LNCaP clone FGC (cell line): ENCODE measurements around the gene MAP3K1.
"Not testable (repeated sequence)": the region's sequence is repeated elsewhere in the genome, so short reads cannot be mapped to it uniquely, and the experiment has no call there.

Experiments used
- DNase-seq: peaks from one replicate; pipeline ENCODE4 v3.0.0-alpha.2; 2011; ENCODE audit warnings: low read depth
- H3K4me3 ChIP-seq: 2 replicates; pipeline ENCODE4 v1.5.1; 2011; ENCODE audit warnings: mild to moderate bottlenecking, low read depth, low read length, control low read depth
- TF ChIP-seq, protein P1 (sequence below): IDR thresholded peaks from 2 replicates; pipeline ENCODE4 v1.5.1; 2012; ENCODE audit warnings: mild to moderate bottlenecking; ENCODE audit not compliant: control insufficient read depth, insufficient read depth; ENCODE audit errors: extremely low read depth

The MAP3K1 gene

GRCh38 chr5:56815658-56816545 lies 553 bp downstream of the MAP3K1 start:
- no peak for DNase-seq
- TF ChIP-seq, protein P1, sequence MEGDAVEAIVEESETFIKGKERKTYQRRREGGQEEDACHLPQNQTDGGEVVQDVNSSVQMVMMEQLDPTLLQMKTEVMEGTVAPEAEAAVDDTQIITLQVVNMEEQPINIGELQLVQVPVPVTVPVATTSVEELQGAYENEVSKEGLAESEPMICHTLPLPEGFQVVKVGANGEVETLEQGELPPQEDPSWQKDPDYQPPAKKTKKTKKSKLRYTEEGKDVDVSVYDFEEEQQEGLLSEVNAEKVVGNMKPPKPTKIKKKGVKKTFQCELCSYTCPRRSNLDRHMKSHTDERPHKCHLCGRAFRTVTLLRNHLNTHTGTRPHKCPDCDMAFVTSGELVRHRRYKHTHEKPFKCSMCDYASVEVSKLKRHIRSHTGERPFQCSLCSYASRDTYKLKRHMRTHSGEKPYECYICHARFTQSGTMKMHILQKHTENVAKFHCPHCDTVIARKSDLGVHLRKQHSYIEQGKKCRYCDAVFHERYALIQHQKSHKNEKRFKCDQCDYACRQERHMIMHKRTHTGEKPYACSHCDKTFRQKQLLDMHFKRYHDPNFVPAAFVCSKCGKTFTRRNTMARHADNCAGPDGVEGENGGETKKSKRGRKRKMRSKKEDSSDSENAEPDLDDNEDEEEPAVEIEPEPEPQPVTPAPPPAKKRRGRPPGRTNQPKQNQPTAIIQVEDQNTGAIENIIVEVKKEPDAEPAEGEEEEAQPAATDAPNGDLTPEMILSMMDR = no peak
- H3K4me3 ChIP-seq = peak overlapping the region; percentile 83

GRCh38 chr5:56816546-56817081 lies 1.3 kb downstream of the MAP3K1 start:
- peak overlapping the region; percentile 83 for H3K4me3 ChIP-seq
- no peak for DNase-seq
- TF ChIP-seq, protein P1 = no peak

DNA sequence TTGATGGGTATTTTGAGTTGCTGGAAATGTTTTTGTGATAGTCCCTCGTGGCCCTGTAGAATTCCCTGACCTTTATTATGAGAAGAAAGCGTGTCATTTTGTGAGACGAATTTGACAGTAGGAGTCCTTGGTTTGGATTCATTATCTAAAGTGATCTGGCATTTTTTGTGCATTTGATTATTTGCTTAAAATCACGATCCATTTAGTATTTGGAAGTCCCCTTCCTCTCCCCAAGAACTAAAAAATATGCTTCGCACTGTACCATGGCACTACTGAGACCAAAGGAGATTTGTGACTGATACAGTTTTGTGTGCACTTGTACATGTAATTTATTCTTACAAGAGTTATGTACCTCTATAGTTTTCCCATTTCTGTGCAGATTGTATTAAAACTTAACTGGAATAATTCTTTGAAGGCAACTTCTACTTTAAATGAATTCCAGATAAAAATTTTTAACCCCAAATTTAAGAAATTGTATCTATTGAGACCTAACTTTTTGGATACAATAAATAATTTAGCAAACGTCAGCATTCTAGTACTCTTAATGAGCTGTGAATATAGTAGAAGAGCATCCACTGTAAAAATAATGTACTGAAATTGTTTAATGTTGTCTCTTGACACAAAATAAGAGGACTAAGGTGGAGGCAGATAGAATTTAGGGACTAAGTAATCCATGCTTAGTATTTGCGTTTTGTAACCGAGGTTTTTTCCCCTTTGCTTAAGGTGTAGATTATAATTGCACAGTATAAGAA lies 2.1 kb downstream of the MAP3K1 start:
- H3K4me3 ChIP-seq = peak overlapping the region; percentile 83
- TF ChIP-seq, protein P1 = no peak
- DNase-seq = no peak

GRCh38 chr5:56818450-56819037 lies 3.2 kb downstream of the MAP3K1 start:
- DNase-seq = no peak
- H3K4me3 ChIP-seq = peak overlapping the region; percentile 37
- TF ChIP-seq, protein P1 = peak; percentile 24; the same call in 1 of the 2 replicates

- peak overlapping the region; percentile 37 for H3K4me3 ChIP-seq
- DNase-seq = peak; percentile 46
These were observed 3.9 kb downstream of the MAP3K1 start for GRCh38 chr5:56819060-56819881.

DNA sequence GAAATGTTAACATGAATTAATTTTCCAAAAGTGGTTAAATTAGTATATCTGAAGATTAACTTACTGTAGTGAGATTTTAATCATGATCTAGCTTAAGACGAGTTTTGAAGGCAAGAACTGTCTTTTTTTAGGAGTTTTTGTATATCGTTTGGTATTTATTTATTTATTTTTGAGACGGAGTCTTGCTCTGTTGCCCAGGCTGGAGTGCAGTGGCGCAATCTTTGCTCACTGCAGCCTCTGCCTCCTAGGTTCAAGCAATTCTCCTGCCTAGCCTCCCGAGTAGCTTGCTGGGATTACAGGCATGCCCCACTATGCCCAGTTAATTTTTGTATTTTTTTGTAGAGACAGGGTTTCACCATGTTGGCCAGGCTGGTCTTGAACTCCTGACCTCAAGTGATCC lies 6.5 kb downstream of the MAP3K1 start:
- not testable (repeated sequence) for DNase-seq, H3K4me3 ChIP-seq

More at GRCh38 chr5:56819060-56819881, 3.9 kb downstream of the MAP3K1 start:
- TF ChIP-seq, protein P1 = no peak
